GM12878 (cell line): Measurements from ENCODE around the gene TAX1BP1. TPM values are rescaled to one million over a fixed set of nuclear protein-coding genes. Genes with fewer than 3 reads are reported as not detected.

ENCODE experiments used
- ASH2L ChIP-seq: fragments of 300-600, 200-600 bp; sonication (generic); IDR thresholded peaks from 2 replicates; pipeline ENCODE4 v1.6.1; 2017; ENCODE audit warnings: low read depth, mild to moderate bottlenecking, borderline replicate concordance
- CHD2 ChIP-seq: IDR thresholded peaks from 2 replicates; pipeline ENCODE4 v1.6.1; 2011; ENCODE audit warnings: low read depth, low read length, improper control_type of control experiment, borderline replicate concordance
- EED ChIP-seq: sonication (generic); IDR thresholded peaks from 2 replicates; pipeline ENCODE4 v1.6.1; 2016; ENCODE audit warnings: antibody characterized with exemption, low read depth
- FOXK2 ChIP-seq: fragments of 450-650 bp; IDR thresholded peaks from 2 replicates; pipeline ENCODE4 v1.6.1; 2017; ENCODE audit warnings: mild to moderate bottlenecking, moderate library complexity
- MAX ChIP-seq: IDR thresholded peaks from 2 replicates; pipeline ENCODE4 v1.6.1; 2012; ENCODE audit warnings: low read depth, low read length, improper control_type of control experiment
- NFYA ChIP-seq: IDR thresholded peaks from 2 replicates; pipeline ENCODE4 v1.6.1; 2011; ENCODE audit warnings: low read depth, mild to moderate bottlenecking, low read length, improper control_type of control experiment, borderline replicate concordance
- NR2C2 ChIP-seq: IDR thresholded peaks from 2 replicates; pipeline ENCODE4 v1.6.1; 2011; ENCODE audit warnings: borderline replicate concordance, low read depth; ENCODE audit not compliant: control insufficient read depth, insufficient read length
- RELA ChIP-seq: fragments of 450-650 bp; IDR thresholded peaks from 2 replicates; pipeline ENCODE4 v1.8.0; 2014; ENCODE audit warnings: borderline replicate concordance; ENCODE audit not compliant: partially characterized antibody
- SIX5 ChIP-seq: IDR thresholded peaks from 2 replicates; pipeline ENCODE4 v1.6.1; 2011; ENCODE audit warnings: mild to moderate bottlenecking, low read depth, low read length, moderate library complexity; ENCODE audit not compliant: severe bottlenecking
- SRF ChIP-seq, 2 experiments: IDR thresholded peaks; 2 replicates each; pipeline ENCODE4 v1.6.1; 2011; ENCODE audit warnings: low read depth in 2 of 2, low read length in 2 of 2, mild to moderate bottlenecking in 1 of 2, moderate library complexity in 1 of 2
- ZBTB33 ChIP-seq: fragments of 450-650 bp; IDR thresholded peaks from 2 replicates; pipeline ENCODE4 v1.6.1; 2017; ENCODE audit warnings: mild to moderate bottlenecking
- ZNF207 ChIP-seq: fragments of 450-650 bp; IDR thresholded peaks from 2 replicates; pipeline ENCODE4 v1.6.1; 2014; ENCODE audit warnings: antibody characterized with exemption, mild to moderate bottlenecking, borderline replicate concordance
- ZNF592 ChIP-seq: fragments of 450-650 bp; IDR thresholded peaks from 2 replicates; pipeline ENCODE4 v1.6.1; 2017; ENCODE audit warnings: mild to moderate bottlenecking, moderate library complexity
- polyA plus RNA-seq, 11 experiments: library from polyadenylated mRNA; depleted of rRNA in 4 of 11; unstranded in 6 of 11; stranded (reverse) in 5 of 11; fragments of >200 nt; fragmentation: Nextera tagmentation in 4 of 11; fragmentation: Illumina TruSeq in 1 of 11; extraction: Ambion mirVana in 4 of 11; extraction: Trizol in 1 of 11; gene quantifications; 1 replicate in 1 of 11; 2 replicates in 10 of 11; pipeline versions ENCODE4 v1.2.1 to v1.2.3, GENCODE V29; 2011 to 2016; ENCODE audit warnings: inconsistent platforms in 2 of 11, missing spikeins in 2 of 11, low read depth in 1 of 11
- total RNA-seq, 4 experiments: library from RNA; depleted of rRNA in 3 of 4; stranded (reverse); fragments of >200 nt in 3 of 4; fragmentation: Illumina TruSeq in 1 of 4; extraction: Trizol in 1 of 4; gene quantifications; 2 replicates each; pipeline versions ENCODE4 v1.2.1 to v1.2.3, GENCODE V29; 2013 to 2021

TAX1BP1 gene
- total and polyA plus RNA-seq, 10 of the 15 experiments (the other 5 are each of a cell fraction or from before 2014, with no cell fraction given): 30.8 to 105 (median 52.0) TPM

GRCh38 chr7:27810186-27810585 lies 70.2 kb downstream of the TAX1BP1 start (continued):
- TF ChIP-seq ZBTB33: no peak
- no peak for TF ChIP-seq NR2C2
- TF ChIP-seq MAX: no peak
- TF ChIP-seq RELA: no peak
- no peak for TF ChIP-seq ZNF592
- no peak for TF ChIP-seq SIX5
- no peak for TF ChIP-seq ZNF207
- TF ChIP-seq SRF (IDR thresholded peaks at IDR 0.05; ENCODE audit: low read depth in 2 of 2, low read length in 2 of 2): no peak
- no peak for TF ChIP-seq ASH2L
- TF ChIP-seq CHD2: no peak
- no peak for TF ChIP-seq NFYA
- no peak for TF ChIP-seq EED
- no peak for TF ChIP-seq FOXK2
